Suprapubic skin (tissue), 4 donors: ENCODE results near the gene KLHL29. TPM values are rescaled to one million over a fixed set of nuclear protein-coding genes. Genes with fewer than 3 reads are reported as not detected.

Experiments used
- DNase-seq, 2 donors: peaks; one replicate each; pipeline ENCODE4 v3.0.0-alpha.2; 2019; ENCODE audit warnings: low spot score in 2 of 2
- H3K27ac ChIP-seq: fragments of 200-600 bp; sonication (generic); one replicate; pipeline ENCODE4 v1.5.1; 2019
- H3K27me3 ChIP-seq: fragments of 200-600 bp; sonication (generic); one replicate; pipeline ENCODE4 v1.5.1; 2019
- H3K36me3 ChIP-seq: fragments of 200-600 bp; sonication (generic); one replicate; pipeline ENCODE4 v1.5.1; 2019
- H3K4me1 ChIP-seq: fragments of 200-600 bp; sonication (generic); one replicate; pipeline ENCODE4 v1.5.1; 2019
- H3K4me3 ChIP-seq: fragments of 200-600 bp; sonication (generic); one replicate; pipeline ENCODE4 v1.5.1; 2019; ENCODE audit warnings: mild to moderate bottlenecking
- H3K9me3 ChIP-seq: fragments of 200-600 bp; sonication (generic); one replicate; pipeline ENCODE4 v1.5.1; 2019
- CTCF ChIP-seq, 2 donors: fragments of 200-600 bp in 1 of 2; fragments of 450-650 bp in 1 of 2; sonication (generic) in 1 of 2; IDR thresholded peaks; one replicate each; pipeline ENCODE4 v1.5.1; 2016 to 2019; ENCODE audit warnings: antibody characterized with exemption in 2 of 2, mild to moderate bottlenecking in 1 of 2, moderate library complexity in 1 of 2
- EP300 ChIP-seq: sonication (generic); formaldehyde crosslinking; IDR thresholded peaks from one replicate; pipeline ENCODE4 v1.6.1; 2017; ENCODE audit warnings: antibody characterized with exemption
- POLR2A ChIP-seq, 2 donors: fragments of 450-650 bp; IDR thresholded peaks; one replicate each; pipeline ENCODE4 v1.6.1; 2017; ENCODE audit warnings: antibody characterized with exemption in 2 of 2, mild to moderate bottlenecking in 2 of 2, moderate library complexity in 2 of 2
- POLR2AphosphoS5 ChIP-seq, 3 donors: sonication (generic); formaldehyde crosslinking; IDR thresholded peaks; one replicate each; pipeline ENCODE4 v1.6.1; 2017; ENCODE audit warnings: antibody characterized with exemption in 3 of 3
- WGBS: methylation state at CpG from one replicate; pipeline ENCODE4 v1.1.5; 2018; 5-methylcytosine and 5-hydroxymethylcytosine counted together
- total RNA-seq, 4 donors: library from RNA; depleted of rRNA; stranded (reverse); fragments of >200 nt; gene quantifications; one replicate each; pipeline ENCODE4 v1.1.0, GENCODE V29; 2016

The KLHL29 gene
- total RNA-seq, 4 donors from 2014 or later: 17.1 to 30.8 (median 20.7) TPM

GRCh38 chr2:23602116-23602515 lies 217.1 kb downstream of the KLHL29 start:
- DNase-seq: no peak
- Histone ChIP-seq H3K36me3 (no peaks in the 10 kb centered on the region), H3K9me3 (no peaks in the 10 kb centered on the region), H3K4me3 (no peak overlapping the region), H3K4me1 (no peaks in the 10 kb centered on the region), H3K27ac (no peak overlapping the region), H3K27me3 (no peaks in the 10 kb centered on the region)
- 77% methylated on average over 12 of the region's 12 CpGs for WGBS
- TF ChIP-seq POLR2A (IDR thresholded peaks at IDR 0.05): no peak
- TF ChIP-seq EP300: peak; percentile 97

GRCh38 chr2:23603156-23603555 lies 218.2 kb downstream of the KLHL29 start:
- Histone ChIP-seq H3K4me1 (no peaks in the 10 kb centered on the region), H3K4me3 (no peak overlapping the region), H3K27me3 (no peaks in the 10 kb centered on the region), H3K9me3 (no peaks in the 10 kb centered on the region), H3K36me3 (no peaks in the 10 kb centered on the region), H3K27ac (no peak overlapping the region)
- no peak for DNase-seq
- 90% methylated on average over 6 of the region's 6 CpGs for WGBS
- TF ChIP-seq POLR2AphosphoS5 (IDR thresholded peaks at IDR 0.05) (no peak), CTCF (IDR thresholded peaks at IDR 0.05) (no peak), EP300 (no peak), POLR2A (IDR thresholded peaks at IDR 0.05) (no peak)

GRCh38 chr2:23603581-23603980 lies 218.6 kb downstream of the KLHL29 start:
- H3K27ac ChIP-seq: no peak overlapping the region
- no peaks in the 10 kb centered on the region for H3K9me3 ChIP-seq
- H3K4me3 ChIP-seq: no peak overlapping the region
- 93% methylated on average over 11 of the region's 12 CpGs for WGBS
- H3K4me1 ChIP-seq: no peaks in the 10 kb centered on the region
- no peaks in the 10 kb centered on the region for H3K27me3 ChIP-seq
- TF ChIP-seq POLR2AphosphoS5 (IDR thresholded peaks at IDR 0.05): no peak
- no peak for TF ChIP-seq POLR2A (IDR thresholded peaks at IDR 0.05)
- no peak for TF ChIP-seq EP300
- no peak for TF ChIP-seq CTCF (IDR thresholded peaks at IDR 0.05)
- DNase-seq: no peak
- no peaks in the 10 kb centered on the region for H3K36me3 ChIP-seq

DNA sequence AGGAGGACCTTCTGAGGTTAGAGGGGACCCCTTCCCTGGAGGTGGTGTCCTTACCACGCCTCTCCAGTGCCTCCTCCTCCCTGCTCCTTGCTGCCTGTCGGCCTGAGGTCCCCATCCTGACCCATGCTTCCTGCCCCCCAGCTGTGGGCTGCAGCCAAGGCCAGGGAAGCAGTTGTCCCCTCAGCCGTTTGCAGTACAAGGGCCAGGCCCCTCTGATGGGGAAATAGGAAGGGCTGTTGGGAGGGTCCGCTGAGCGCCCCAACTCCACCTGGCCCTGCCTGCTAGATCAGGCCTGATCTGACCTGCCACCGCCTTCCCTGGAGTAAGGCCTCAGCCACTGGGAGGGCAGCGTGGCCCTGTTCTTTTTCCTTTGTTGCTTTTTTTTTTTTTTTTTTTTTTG lies 219.8 kb downstream of the KLHL29 start:
- Histone ChIP-seq H3K27ac (no peak overlapping the region), H3K4me1 (no peaks in the 10 kb centered on the region), H3K27me3 (no peaks in the 10 kb centered on the region), H3K9me3 (no peaks in the 10 kb centered on the region), H3K4me3 (no peak overlapping the region), H3K36me3 (no peaks in the 10 kb centered on the region)
- WGBS: 94% methylated on average over 6 of the region's 7 CpGs
- DNase-seq: no peak
- no peak for TF ChIP-seq EP300

- Histone ChIP-seq H3K27me3 (no peaks in the 10 kb centered on the region), H3K4me1 (no peaks in the 10 kb centered on the region), H3K4me3 (no peak overlapping the region), H3K9me3 (no peaks in the 10 kb centered on the region), H3K27ac (no peak overlapping the region), H3K36me3 (no peaks in the 10 kb centered on the region)
- WGBS: 87% methylated on average over 11 of the region's 11 CpGs
- DNase-seq: no peak
- TF ChIP-seq POLR2A (IDR thresholded peaks at IDR 0.05) (no peak), EP300 (no peak), CTCF (IDR thresholded peaks at IDR 0.05) (no peak), POLR2AphosphoS5 (IDR thresholded peaks at IDR 0.05) (no peak)
These were observed 220.3 kb downstream of the KLHL29 start for GRCh38 chr2:23605236-23605635.

- no peaks in the 10 kb centered on the region for H3K4me1 ChIP-seq
- H3K9me3 ChIP-seq: no peaks in the 10 kb centered on the region
- H3K27ac ChIP-seq: no peak overlapping the region
- no peak for TF ChIP-seq EP300
- TF ChIP-seq POLR2AphosphoS5 (IDR thresholded peaks at IDR 0.05): no peak
- TF ChIP-seq POLR2A (IDR thresholded peaks at IDR 0.05): no peak
- no peak for TF ChIP-seq CTCF (IDR thresholded peaks at IDR 0.05)
- no peaks in the 10 kb centered on the region for H3K36me3 ChIP-seq
- WGBS: 89% methylated on average over 9 of the region's 9 CpGs
- DNase-seq: no peak
- H3K4me3 ChIP-seq: no peak overlapping the region
- no peaks in the 10 kb centered on the region for H3K27me3 ChIP-seq
These were observed 221.2 kb downstream of the KLHL29 start for GRCh38 chr2:23606196-23606595.
